Dedifferentiated amniotic fluid mesenchymal stem cell (primary cell): ENCODE measurements around the gene ZCCHC2.

ENCODE experiments used
- DNase-seq: peaks from one replicate; pipeline ENCODE4 v3.0.0-alpha.2; 2016; ENCODE audit errors: extremely low spot score

Gene ZCCHC2

GRCh38 chr18:62538881-62539280 lies 16.1 kb downstream of the ZCCHC2 start:
- no peak for DNase-seq

- no peak for DNase-seq
Observed at GRCh38 chr18:62539284-62540165, 16.7 kb downstream of the ZCCHC2 start.

- DNase-seq = no peak
Observed at GRCh38 chr18:62543021-62543420, 20.2 kb downstream of the ZCCHC2 start.

GRCh38 chr18:62545098-62545497 lies 22.3 kb downstream of the ZCCHC2 start:
- DNase-seq = no peak

- DNase-seq = no peak
Observed at GRCh38 chr18:62549755-62550154, 26.9 kb downstream of the ZCCHC2 start.

- no peak for DNase-seq
Observed at GRCh38 chr18:62550746-62551145, 27.9 kb downstream of the ZCCHC2 start.

GRCh38 chr18:62551972-62552513 lies 29.2 kb downstream of the ZCCHC2 start:
- no peak for DNase-seq

GRCh38 chr18:62554061-62554815 lies 31.4 kb downstream of the ZCCHC2 start:
- DNase-seq = no peak

- DNase-seq = no peak
Observed at GRCh38 chr18:62555135-62555534, 32.3 kb downstream of the ZCCHC2 start.

- DNase-seq = no peak
Observed at GRCh38 chr18:62556397-62556796, 33.6 kb downstream of the ZCCHC2 start.

GRCh38 chr18:62558015-62558663 lies 35.3 kb downstream of the ZCCHC2 start:
- no peak for DNase-seq

GRCh38 chr18:62564044-62564443 lies 41.2 kb downstream of the ZCCHC2 start:
- no peak for DNase-seq

GRCh38 chr18:62566199-62566598 lies 43.4 kb downstream of the ZCCHC2 start:
- no peak for DNase-seq

- DNase-seq = no peak
Observed at GRCh38 chr18:62566818-62567217, 44.0 kb downstream of the ZCCHC2 start.

GRCh38 chr18:62569081-62569655 lies 46.3 kb downstream of the ZCCHC2 start:
- DNase-seq = no peak

- no peak for DNase-seq
Observed at GRCh38 chr18:62571037-62571436, 48.2 kb downstream of the ZCCHC2 start.

- DNase-seq = no peak
Observed at GRCh38 chr18:62571648-62572047, 48.8 kb downstream of the ZCCHC2 start.

- DNase-seq = no peak
Observed at GRCh38 chr18:62572456-62572855, 49.6 kb downstream of the ZCCHC2 start.

GRCh38 chr18:62574776-62575175 lies 52.0 kb downstream of the ZCCHC2 start:
- DNase-seq = no peak

- DNase-seq = no peak
Observed at GRCh38 chr18:62576271-62576670, 53.4 kb downstream of the ZCCHC2 start.

- no peak for DNase-seq
Observed at GRCh38 chr18:62576845-62577512, 54.2 kb downstream of the ZCCHC2 start.
